Upper lobe of right lung (tissue), 1 donor: ENCODE data around the gene NCSTN. TPM values are rescaled to one million over a fixed set of nuclear protein-coding genes. Genes with fewer than 3 reads are reported as not detected.

ENCODE experiments used
- ATAC-seq: fragments of 200-7000 bp; cut with Tn5 transposase; one replicate; pipeline ENCODE4 v1.9.1; 2020; ENCODE audit warnings: mild to moderate bottlenecking, moderate library complexity
- DNase-seq: peaks from one replicate; pipeline ENCODE4 v3.0.0-alpha.2; 2020
- H3K27ac ChIP-seq: fragments of 200-600 bp; one replicate; pipeline ENCODE4 v1.8.0; 2022
- H3K27me3 ChIP-seq: fragments of 200-600 bp; one replicate; pipeline ENCODE4 v1.8.0; 2022; ENCODE audit warnings: mild to moderate bottlenecking
- H3K36me3 ChIP-seq: fragments of 200-600 bp; one replicate; pipeline ENCODE4 v1.8.0; 2022
- H3K4me1 ChIP-seq: fragments of 200-600 bp; one replicate; pipeline ENCODE4 v1.8.0; 2022
- H3K4me3 ChIP-seq: fragments of 200-600 bp; one replicate; pipeline ENCODE4 v1.8.0; 2022; ENCODE audit warnings: mild to moderate bottlenecking
- H3K9me3 ChIP-seq: fragments of 200-600 bp; one replicate; pipeline ENCODE4 v1.8.0; 2022
- intact Hi-C: fragments of 100-400 bp; cut with DNase I; formaldehyde crosslinking; loops from one replicate; pipeline ENCODE4 v1.11.0; 2022
- total RNA-seq: library from RNA; stranded (reverse); fragmentation: NEBNext Ultra II Directional; extraction: Animal tissue kit (Norgen Biotek cat#: 25700); gene quantifications from one replicate; pipeline ENCODE4 v1.2.1, GENCODE V29; 2021
- TF ChIP-seq, protein P1 (sequence below): fragments of 200-600 bp; IDR thresholded peaks from one replicate; pipeline ENCODE4 v1.8.0; 2022; ENCODE audit warnings: antibody characterized with exemption
- donor health status: DM: no; HTN: yes; CAD: no; lungs with severe emphysema.

NCSTN gene
- total RNA-seq, 1 donor from 2014 or later: 91.9 TPM

GRCh38 chr1:160371756-160372155, 28.6 kb downstream of the NCSTN start:
- Histone ChIP-seq H3K4me1 (peaks cover 11% of the 10 kb centered on the region), H3K4me3 (no peak overlapping the region), H3K27me3 (no peaks in the 10 kb centered on the region), H3K36me3 (no peaks in the 10 kb centered on the region), H3K9me3 (no peaks in the 10 kb centered on the region), H3K27ac (no peak overlapping the region)
- TF ChIP-seq, protein P1, sequence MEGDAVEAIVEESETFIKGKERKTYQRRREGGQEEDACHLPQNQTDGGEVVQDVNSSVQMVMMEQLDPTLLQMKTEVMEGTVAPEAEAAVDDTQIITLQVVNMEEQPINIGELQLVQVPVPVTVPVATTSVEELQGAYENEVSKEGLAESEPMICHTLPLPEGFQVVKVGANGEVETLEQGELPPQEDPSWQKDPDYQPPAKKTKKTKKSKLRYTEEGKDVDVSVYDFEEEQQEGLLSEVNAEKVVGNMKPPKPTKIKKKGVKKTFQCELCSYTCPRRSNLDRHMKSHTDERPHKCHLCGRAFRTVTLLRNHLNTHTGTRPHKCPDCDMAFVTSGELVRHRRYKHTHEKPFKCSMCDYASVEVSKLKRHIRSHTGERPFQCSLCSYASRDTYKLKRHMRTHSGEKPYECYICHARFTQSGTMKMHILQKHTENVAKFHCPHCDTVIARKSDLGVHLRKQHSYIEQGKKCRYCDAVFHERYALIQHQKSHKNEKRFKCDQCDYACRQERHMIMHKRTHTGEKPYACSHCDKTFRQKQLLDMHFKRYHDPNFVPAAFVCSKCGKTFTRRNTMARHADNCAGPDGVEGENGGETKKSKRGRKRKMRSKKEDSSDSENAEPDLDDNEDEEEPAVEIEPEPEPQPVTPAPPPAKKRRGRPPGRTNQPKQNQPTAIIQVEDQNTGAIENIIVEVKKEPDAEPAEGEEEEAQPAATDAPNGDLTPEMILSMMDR: no peak
- intact Hi-C loops: no loop called here
- DNase-seq (no peak), ATAC-seq (peak; percentile 51)

DNA sequence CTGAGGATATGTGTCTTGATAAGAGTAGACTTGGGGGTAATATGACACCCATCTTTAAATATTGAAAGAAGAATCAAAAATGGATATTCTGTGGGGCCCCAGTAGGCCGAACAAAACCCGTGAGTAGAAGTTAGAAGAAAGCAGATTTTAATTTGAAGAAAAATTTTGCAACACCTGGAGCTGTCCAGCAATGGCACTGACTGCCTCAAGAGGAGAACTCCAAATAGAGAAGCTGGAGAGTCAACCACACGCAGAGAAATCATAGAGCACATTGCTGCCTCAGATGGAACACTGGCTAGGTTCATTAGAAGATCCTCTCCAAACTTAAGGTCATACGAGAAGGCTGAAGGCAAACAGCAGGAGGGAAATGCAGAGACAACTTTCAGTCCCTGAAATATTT, 30.5 kb downstream of the NCSTN start:
- ATAC-seq: no peak
- H3K36me3 ChIP-seq: no peaks in the 10 kb centered on the region
- no peaks in the 10 kb centered on the region for H3K9me3 ChIP-seq
- no peak overlapping the region for H3K4me3 ChIP-seq
- DNase-seq: no peak
- no peak overlapping the region for H3K27ac ChIP-seq
- H3K4me1 ChIP-seq: peaks cover 11% of the 10 kb centered on the region
- intact Hi-C loops: no loop called here
- H3K27me3 ChIP-seq: no peaks in the 10 kb centered on the region
- TF ChIP-seq, protein P1: no peak

DNA sequence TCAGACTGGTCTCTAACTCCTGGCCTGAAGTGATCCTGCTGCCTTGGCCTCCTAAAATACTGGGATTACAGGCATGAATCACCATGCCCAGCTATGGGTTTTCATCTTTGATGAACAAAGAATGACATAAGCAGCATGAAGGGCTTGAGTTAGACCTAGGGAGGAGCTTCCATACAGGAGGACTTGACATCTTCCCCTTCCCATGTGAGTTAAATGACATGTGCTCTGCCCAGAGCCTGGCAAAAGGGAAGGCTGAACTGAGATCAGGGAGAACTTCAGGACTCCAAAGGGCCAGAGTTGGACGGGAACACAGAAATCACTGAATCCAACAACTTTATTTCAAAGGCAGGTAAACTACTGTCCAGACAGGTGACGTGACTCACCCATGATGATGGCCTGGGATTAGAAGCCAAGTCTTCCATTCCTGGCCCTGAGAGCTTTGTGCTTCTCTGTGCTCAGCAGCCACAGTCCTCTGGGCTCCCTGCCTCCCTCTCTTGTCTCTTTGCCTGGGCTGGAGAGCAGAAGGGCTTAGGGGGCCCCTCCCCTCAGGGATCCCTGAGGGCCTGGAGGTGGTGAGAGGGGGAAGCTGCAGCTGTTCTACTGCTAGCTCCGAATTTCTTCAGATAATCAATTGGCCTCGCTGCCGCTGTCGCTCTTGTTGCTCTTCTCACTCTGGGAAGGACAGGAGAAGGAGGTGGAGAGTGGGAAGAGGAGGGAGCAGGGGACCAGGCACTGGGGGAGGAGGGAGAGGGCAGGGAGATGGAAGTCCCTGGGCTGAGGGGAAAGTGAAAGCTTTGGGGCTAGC, 31.3 kb downstream of the NCSTN start:
- no peak for DNase-seq
- H3K27me3 ChIP-seq: no peaks in the 10 kb centered on the region
- no peak for ATAC-seq
- peaks cover 11% of the 10 kb centered on the region for H3K4me1 ChIP-seq
- no peak overlapping the region for H3K27ac ChIP-seq
- H3K4me3 ChIP-seq: no peak overlapping the region
- intact Hi-C loops: no loop called here
- no peaks in the 10 kb centered on the region for H3K9me3 ChIP-seq
- TF ChIP-seq, protein P1: no peak
- no peaks in the 10 kb centered on the region for H3K36me3 ChIP-seq

GRCh38 chr1:160375788-160376524, 32.8 kb downstream of the NCSTN start:
- intact Hi-C loops: no loop called here
- TF ChIP-seq, protein P1: no peak
- no peak overlapping the region for H3K27ac ChIP-seq

DNA sequence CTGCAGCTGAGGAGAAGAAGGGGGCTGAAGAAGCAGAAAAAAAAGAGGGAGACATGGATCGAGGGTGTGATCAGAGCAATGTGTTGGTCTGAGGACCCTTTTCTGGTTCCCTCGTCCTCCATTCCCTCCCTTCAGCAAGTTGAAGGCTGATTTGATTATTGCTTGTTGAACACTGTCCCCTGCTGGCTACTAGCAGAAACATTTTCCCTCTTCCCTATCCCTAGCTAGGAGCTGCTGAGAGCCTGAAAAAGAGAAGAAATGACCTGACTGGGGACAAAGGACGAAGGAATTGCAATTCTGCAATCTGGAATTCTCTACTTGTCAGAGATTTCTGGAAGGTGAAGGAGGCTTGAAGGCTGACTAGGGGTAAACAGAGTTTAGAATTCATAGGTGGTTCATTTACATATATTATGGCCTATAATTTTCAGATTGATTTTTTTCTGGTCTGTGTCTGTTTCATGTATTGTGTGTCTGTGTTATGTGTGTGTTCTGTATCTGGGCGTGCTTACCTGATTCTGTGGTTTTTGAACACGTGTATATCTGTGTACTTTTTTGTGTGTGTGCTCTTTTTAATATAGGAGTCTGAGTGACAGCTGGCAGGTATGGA, 33.4 kb downstream of the NCSTN start:
- peak; percentile 73 for ATAC-seq

More at GRCh38 chr1:160375788-160376524, 32.8 kb downstream of the NCSTN start:
- no peak for DNase-seq
- peak; percentile 51 for ATAC-seq
- Histone ChIP-seq H3K4me3 (no peak overlapping the region), H3K9me3 (no peaks in the 10 kb centered on the region), H3K4me1 (peaks cover 11% of the 10 kb centered on the region), H3K36me3 (no peaks in the 10 kb centered on the region), H3K27me3 (no peaks in the 10 kb centered on the region)

More for the DNA sequence above, 33.4 kb downstream of the NCSTN start:
- TF ChIP-seq, protein P1: peak; percentile 88
- Histone ChIP-seq H3K4me3 (no peak overlapping the region), H3K9me3 (no peaks in the 10 kb centered on the region), H3K4me1 (peaks cover 11% of the 10 kb centered on the region), H3K36me3 (no peaks in the 10 kb centered on the region), H3K27me3 (no peaks in the 10 kb centered on the region), H3K27ac (no peak overlapping the region)
- intact Hi-C loops: no loop called here
- no peak for DNase-seq
